ENCODE results near the gene ANKH.
"Not testable (repeated sequence)": the region's sequence is repeated elsewhere in the genome, so short reads cannot be mapped to it uniquely, and the experiment has no call there.

ANKH gene

GRCh38 chr5:14871214-14872069, at the start of gene ANKH:
ANKH (minus strand) TSS chr5:14871778; CDS start chr5:14871447, 331 bp downstream.
- DNase-seq, result peak; percentile 79

GRCh38 chr5:14920121-14920520, 48.5 kb upstream of the ANKH start:
- no peak for DNase-seq

- DNase-seq, result not testable (repeated sequence)
These were observed 47.5 kb upstream of the ANKH start for GRCh38 chr5:14919106-14919505.

- DNase-seq, result no peak
These were observed 46.1 kb upstream of the ANKH start for GRCh38 chr5:14917719-14918118.

GRCh38 chr5:14915291-14915952, 43.8 kb upstream of the ANKH start:
- no peak for DNase-seq

- no peak for DNase-seq
These were observed 43.2 kb upstream of the ANKH start for GRCh38 chr5:14914623-14915260.

- DNase-seq, result no peak
These were observed 42.6 kb upstream of the ANKH start for GRCh38 chr5:14914193-14914592.

- no peak for DNase-seq
These were observed 41.5 kb upstream of the ANKH start for GRCh38 chr5:14913096-14913495.

GRCh38 chr5:14912206-14912605, 40.6 kb upstream of the ANKH start:
- DNase-seq, result no peak

GRCh38 chr5:14909369-14909768, 37.8 kb upstream of the ANKH start:
- no peak for DNase-seq

- no peak for DNase-seq
These were observed 36.6 kb upstream of the ANKH start for GRCh38 chr5:14908172-14908571.

- DNase-seq, result no peak
These were observed 35.0 kb upstream of the ANKH start for GRCh38 chr5:14906628-14907027.

GRCh38 chr5:14902826-14903560, 31.4 kb upstream of the ANKH start:
- no peak for DNase-seq

- no peak for DNase-seq
These were observed 30.0 kb upstream of the ANKH start for GRCh38 chr5:14901462-14902051.

- no peak for DNase-seq
These were observed 29.3 kb upstream of the ANKH start for GRCh38 chr5:14900693-14901461.

GRCh38 chr5:14896131-14896530, 24.6 kb upstream of the ANKH start:
- DNase-seq, result no peak

- DNase-seq, result no peak
These were observed 23.7 kb upstream of the ANKH start for GRCh38 chr5:14895301-14895700.

GRCh38 chr5:14894748-14895147, 23.2 kb upstream of the ANKH start:
- DNase-seq, result no peak

GRCh38 chr5:14893381-14893780, 21.8 kb upstream of the ANKH start:
- DNase-seq, result no peak

- no peak for DNase-seq
These were observed 19.3 kb upstream of the ANKH start for GRCh38 chr5:14890846-14891245.

GRCh38 chr5:14884062-14884612, 12.6 kb upstream of the ANKH start:
- DNase-seq, result no peak
